ENCODE data around the gene H3-3A.

H3-3A gene

DNA sequence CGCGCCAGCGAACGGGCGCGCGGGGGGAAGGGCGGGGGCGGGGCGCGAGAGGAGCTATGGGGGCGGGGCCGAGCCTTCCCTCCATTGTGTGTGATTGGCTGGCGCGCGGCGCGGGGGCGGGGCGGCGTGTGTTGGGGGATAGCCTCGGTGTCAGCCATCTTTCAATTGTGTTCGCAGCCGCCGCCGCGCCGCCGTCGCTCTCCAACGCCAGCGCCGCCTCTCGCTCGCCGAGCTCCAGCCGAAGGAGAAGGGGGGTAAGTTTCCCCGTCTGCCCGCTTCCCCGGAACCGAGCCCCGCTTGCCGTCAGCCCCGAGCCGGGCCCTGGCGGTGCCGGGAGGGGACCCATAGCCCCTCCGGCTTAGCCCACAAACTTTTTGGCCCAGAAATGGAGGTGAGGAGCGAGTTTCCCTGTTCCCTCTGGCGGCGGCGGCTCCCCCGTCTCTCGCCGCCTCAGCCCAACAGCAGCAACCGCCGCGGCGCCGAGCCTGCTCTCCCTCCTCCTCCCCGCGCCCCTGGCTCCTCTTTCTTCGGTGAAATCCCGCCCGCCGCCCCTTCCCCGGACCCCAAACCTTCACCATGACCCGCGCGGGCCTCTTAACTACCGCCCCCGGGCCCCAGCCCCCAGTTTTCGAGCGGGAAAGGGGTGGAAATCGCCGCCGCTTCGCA lies at the start of gene H3-3A:
H3-3A (plus strand) TSS at position 159 of the 666 bp plus-strand sequence. CDS start 1,636 bp downstream, outside the sequence.
- DNase-seq (ENCODE audit: low spot score), result peak; percentile 98

GRCh38 chr1:226017070-226017469 lies 45.4 kb upstream of the H3-3A start:
- DNase-seq (ENCODE audit: low spot score), result no peak

GRCh38 chr1:226019572-226019971 lies 42.9 kb upstream of the H3-3A start:
- no peak for DNase-seq (ENCODE audit: low spot score)

GRCh38 chr1:226021401-226021800 lies 41.1 kb upstream of the H3-3A start:
- DNase-seq (ENCODE audit: low spot score), result no peak

DNA sequence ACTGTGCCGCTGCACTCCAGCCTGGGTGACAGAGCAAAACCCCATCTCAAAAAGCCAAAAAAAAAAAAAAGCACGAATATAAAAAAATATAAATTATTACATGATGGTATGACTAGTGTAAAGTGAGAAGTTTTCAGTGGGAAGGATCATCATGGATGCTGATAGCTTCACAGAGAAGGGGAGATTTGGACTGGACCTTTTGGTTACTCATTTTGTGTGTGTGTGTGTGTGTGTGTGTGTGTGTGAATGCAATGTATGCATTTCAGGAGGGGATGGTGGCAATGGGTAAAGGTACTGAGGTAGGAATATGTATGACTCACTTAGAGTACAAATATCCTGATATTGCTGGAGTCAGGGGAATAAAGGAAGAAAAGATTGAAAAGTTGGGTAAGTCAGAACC lies 40.7 kb upstream of the H3-3A start:
- no peak for DNase-seq (ENCODE audit: low spot score)

- DNase-seq (ENCODE audit: low spot score), result no peak
Observed at GRCh38 chr1:226023735-226024134, 38.8 kb upstream of the H3-3A start.

DNA sequence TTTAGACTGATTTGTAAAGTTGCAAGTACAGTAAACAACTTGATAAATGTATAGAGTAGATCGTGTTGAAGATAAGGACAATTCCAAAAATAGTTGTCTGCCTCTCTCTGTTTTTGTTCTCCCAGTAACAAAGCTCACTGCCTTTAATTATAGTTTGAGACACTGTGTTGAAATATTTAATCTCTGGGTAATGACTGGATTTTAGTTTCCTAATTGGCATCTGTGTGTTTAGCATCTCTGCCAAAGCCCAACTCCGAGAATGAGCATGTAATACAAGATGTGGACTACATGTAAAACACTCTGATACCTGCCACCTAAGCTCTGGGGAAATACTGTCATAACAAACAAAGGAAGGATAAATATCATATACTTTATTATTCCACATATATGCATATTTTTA lies 35.7 kb upstream of the H3-3A start:
- DNase-seq (ENCODE audit: low spot score), result no peak

DNA sequence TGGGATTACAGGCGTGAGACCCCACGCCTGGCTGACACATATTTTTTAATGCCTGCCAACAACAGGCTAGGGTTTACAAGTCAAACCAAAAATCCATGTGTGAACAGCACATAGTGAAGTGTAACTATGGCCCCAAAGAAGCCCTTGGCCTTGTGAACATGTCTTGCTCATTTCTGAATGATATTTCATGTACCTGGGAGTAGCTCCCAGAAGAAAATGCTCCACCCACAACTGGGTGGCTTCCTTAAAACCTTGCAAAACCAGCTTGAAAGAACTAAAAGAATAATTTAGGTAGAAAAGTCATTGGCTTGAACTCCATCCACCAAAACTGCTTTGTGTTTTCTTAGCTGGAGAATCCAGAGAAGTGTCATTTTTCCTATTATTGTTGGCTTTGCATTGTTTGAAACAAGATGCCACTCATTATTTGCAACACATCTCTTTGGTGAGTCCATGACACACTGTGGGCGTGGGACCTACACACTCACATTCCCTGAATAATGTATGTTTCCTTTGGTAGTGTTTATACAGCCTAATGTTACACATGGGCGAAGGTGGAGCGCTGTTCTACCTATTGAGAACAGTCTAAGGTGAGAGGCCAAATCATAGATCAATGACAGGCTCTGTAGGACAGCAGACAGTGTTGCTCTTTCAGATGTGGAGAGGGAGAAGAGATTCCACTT lies 34.8 kb upstream of the H3-3A start:
- DNase-seq (ENCODE audit: low spot score), result no peak

DNA sequence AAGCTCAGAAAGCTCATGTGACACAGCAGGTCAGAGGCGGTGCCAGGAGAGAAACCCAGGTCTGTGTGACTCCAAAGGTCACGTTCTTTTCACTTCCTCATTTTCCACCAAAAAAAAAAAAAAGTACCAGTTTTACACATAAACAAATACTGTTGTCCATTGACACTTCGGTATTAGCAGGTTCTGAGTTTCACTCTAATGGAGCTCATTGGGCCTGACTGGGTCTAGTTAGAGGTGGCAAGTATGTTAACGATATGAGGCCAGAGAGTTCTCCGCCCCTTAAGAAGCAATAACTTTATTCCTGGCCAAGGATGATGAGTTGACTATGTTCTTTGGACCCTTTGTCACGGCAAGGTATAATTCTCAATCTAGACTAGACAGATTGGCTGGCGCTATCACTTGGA lies 33.4 kb upstream of the H3-3A start:
- DNase-seq (ENCODE audit: low spot score), result peak; percentile 61

DNA sequence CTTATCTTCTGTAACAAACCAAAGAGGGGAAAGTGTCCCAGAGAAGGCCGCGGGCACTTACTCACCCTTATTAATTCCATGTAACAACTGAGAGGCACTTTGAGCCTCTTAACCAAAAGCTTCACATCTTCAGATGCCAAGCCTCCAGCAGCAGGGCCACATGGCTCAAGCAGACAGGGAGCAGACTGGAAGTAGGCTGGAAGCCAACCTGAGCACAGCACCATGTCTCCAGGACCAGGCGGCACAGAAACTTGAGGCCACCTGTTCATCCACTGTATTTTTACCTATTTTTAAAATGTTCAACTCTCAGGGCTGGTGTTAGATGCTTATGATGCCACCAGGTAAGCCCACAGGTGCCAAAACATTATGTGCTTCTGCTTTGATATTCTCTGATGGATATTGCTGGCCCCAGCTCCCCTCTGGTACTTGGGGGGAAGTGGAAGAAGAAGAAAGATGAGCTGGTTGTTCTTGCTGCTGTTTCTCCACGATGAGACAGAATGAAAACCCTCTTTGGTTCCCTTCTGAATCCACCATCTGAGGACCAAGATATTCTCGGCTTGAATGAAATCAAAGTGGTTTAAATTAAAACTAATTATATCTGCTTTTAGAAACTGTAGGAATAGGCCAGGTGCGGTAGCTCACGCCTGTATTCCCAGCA lies 32.8 kb upstream of the H3-3A start:
- no peak for DNase-seq (ENCODE audit: low spot score)

DNA sequence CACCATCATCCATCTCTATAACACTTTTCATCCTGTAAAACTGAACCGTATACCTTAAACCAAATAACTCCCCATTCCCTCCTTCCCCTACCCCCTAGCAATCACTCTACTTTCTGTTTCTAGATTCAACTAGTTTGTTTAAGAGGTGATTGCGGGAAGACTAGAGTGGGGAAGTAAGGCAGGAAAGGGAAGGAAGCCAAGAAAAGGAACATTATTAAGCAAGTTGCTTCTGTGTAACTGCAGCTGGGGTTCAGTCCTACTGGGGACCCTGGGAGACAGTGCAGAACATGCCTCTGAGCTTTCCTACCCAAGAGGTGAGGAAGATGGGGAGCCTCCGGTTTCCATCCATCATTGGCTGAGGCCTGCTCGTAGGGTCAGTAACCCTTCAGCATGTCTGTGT lies 28.9 kb upstream of the H3-3A start:
- DNase-seq (ENCODE audit: low spot score), result no peak

DNA sequence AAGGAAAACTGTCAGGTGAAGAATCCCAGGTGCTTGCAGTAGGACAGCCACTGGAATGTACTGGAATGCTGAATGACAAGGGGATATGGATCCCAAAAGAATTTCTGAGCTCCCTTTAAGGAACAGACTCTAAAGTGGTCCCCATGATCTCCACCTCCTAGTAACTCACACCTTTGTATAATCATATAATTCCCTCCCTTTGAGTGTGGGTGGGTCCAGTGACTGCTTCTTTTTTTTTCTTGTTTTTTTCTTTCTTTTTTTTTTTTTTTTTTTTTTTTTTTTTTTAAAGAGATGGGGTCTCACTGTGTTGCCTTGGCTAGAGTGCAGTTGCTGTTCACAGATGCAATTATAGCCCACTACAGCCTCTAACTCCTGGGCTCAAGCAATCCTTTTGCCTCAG lies 28.5 kb upstream of the H3-3A start:
- no peak for DNase-seq (ENCODE audit: low spot score)

DNA sequence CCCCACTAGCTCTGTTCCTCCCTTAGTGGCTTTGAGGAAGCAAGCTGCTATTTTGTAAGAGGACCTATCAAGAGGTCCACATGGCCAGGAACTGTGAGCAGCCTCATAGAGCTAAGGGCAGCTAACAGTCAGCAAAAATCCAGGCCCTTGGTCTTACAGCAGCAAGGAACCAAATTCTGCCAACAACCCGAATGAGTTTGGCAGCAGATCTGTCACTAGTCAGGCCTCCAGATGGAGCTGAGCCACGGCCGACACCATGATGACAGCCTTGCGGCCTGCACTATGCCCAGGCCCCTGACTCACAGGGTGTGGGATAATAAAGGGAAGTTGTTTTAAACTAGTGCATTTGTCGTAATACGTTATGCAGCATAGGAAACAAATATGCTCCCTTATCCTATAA lies 28.0 kb upstream of the H3-3A start:
- DNase-seq (ENCODE audit: low spot score), result no peak

GRCh38 chr1:226035915-226036314 lies 26.6 kb upstream of the H3-3A start:
- DNase-seq (ENCODE audit: low spot score), result no peak

DNA sequence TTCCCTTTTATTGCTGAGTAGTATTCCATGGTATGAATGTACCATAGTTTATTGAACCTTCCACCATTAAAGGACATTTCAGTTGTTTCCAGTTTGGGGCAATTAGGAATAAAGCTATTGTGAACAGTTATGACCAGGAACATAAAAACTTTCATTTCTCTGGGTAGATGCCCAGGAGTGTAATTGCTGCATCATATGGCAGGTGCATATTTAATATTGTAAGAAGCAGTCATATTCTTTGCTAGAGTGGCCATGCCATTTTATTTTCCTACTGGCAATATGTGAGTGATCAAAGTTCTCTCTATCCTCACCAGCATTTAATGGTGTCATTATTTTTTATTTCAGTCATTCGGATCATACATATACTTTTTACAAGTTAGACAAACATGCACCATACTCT lies 23.9 kb upstream of the H3-3A start:
- no peak for DNase-seq (ENCODE audit: low spot score)

DNA sequence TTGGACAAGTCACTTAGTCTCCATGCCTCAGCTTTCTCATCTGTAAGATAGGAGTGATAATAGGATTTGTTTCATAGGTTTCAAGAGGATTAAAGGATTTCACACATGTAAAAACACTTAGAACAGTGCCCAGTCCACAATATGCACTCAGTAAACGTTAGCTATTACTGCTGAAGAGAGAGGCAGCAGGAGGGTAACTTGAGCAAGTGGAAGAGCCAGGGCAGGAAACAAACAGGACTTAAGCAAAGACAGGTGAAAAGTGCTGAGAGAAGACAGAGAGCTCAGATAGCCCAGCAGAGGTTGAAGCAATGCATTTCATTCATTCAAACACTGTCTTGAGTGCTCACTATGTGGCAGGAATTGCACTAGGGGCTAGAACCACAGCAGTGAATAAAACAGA lies 21.1 kb upstream of the H3-3A start:
- DNase-seq (ENCODE audit: low spot score), result no peak

GRCh38 chr1:226044514-226045101 lies 17.9 kb upstream of the H3-3A start:
- no peak for DNase-seq (ENCODE audit: low spot score)

GRCh38 chr1:226046240-226046639 lies 16.3 kb upstream of the H3-3A start:
- no peak for DNase-seq (ENCODE audit: low spot score)

DNA sequence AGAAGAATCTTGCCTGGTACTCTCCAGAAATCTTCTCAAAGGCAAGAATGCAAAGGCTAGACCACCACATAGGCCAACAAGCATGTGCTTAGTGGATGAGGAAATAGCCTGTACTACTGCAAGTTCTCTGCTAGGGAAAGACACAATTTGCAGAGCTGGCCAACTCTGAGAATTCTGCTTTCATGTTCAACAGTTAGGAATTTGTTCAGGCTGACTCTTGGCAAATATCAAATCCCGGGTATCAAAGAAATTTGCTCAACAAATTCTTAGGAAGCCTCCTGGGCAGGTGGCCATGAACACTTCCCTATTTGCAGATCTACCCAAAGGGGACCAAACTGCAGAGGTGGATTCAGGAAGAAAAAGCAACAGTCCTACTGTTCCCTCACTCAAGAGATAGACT lies 15.0 kb upstream of the H3-3A start:
- DNase-seq (ENCODE audit: low spot score), result no peak

DNA sequence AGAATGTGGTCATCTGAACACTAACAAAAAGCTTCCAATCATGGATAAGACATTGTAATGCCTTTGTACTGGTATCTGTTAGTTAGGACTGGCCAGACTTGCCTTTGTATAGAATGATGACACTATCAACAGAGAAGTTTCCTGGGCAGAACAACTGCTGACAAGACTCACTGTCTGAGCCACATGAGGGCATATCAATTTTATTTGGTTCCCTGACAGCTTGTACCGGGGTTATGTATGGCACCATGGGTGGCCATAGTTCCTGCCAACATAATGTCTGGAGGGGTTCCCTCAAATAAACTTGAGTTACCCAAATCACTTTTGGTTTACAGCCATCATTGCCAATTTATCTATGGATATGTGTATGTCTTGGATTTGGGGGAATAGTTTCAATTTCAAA lies 13.6 kb upstream of the H3-3A start:
- no peak for DNase-seq (ENCODE audit: low spot score)

GRCh38 chr1:226050133-226050532 lies 12.4 kb upstream of the H3-3A start:
- DNase-seq (ENCODE audit: low spot score), result no peak

DNA sequence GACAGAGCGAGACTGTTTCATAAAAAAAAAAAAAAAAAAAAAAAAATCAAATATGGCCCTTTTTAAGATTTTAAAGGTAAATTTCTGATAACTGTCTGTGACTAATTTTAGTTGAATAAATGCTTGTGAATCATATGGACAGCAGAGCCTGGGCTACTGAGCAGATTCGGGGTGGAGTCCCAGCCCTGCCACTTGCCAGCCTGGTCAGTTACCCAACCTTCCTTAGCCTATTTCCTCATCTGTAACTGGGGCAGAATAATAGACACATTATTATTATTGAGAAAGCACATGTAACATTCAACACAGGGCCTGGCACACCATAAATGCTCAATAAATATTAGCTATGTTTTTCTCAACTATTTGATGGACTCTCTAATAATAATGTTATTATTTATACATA lies 11.2 kb upstream of the H3-3A start:
- no peak for DNase-seq (ENCODE audit: low spot score)

- DNase-seq (ENCODE audit: low spot score), result no peak
Observed at GRCh38 chr1:226052061-226052460, 10.5 kb upstream of the H3-3A start.

Data from germinal center (tissue), 1 donor.